Activated CD8-positive, alpha-beta T cell treated with anti-CD3 and anti-CD28 coated beads for 36 hours (primary cell): ENCODE measurements around the gene ZSCAN2. TPM values are rescaled to one million over a fixed set of nuclear protein-coding genes. Genes with fewer than 3 reads are reported as not detected.

Experiments used
- ATAC-seq: fragments of 200-7000 bp; cut with Tn5 transposase; one replicate; pipeline ENCODE4 v1.10.0; 2021; ENCODE audit warnings: mild to moderate bottlenecking, moderate library complexity
- CTCF ChIA-PET: fragments of 350-600 bp; sonication (Branson Sonifier 250); formaldehyde crosslinking; loops from one replicate; lab custom pipeline; 2021; ENCODE audit warnings: antibody characterized with exemption; lab: Charles Lee
- POLR2A ChIA-PET: fragments of 350-600 bp; sonication (Branson Sonifier 250); formaldehyde crosslinking; loops from one replicate; lab custom pipeline; 2021; ENCODE audit warnings: antibody characterized with exemption; lab: Charles Lee
- DNase-seq: peaks from one replicate; pipeline ENCODE4 v3.0.0-alpha.2; 2020
- H3K27ac Mint-ChIP-seq: one replicate; pipeline ENCODE4 v1.8.0; 2021; ENCODE audit warnings: mild to moderate bottlenecking, mixed read lengths
- H3K27me3 Mint-ChIP-seq: one replicate; pipeline ENCODE4 v1.8.0; 2021; ENCODE audit warnings: mixed read lengths
- H3K36me3 Mint-ChIP-seq: one replicate; pipeline ENCODE4 v1.8.0; 2021; ENCODE audit warnings: low read depth, mixed read lengths
- H3K4me1 Mint-ChIP-seq: one replicate; pipeline ENCODE4 v1.8.0; 2021; ENCODE audit warnings: low read depth, mixed read lengths
- H3K4me3 Mint-ChIP-seq: one replicate; pipeline ENCODE4 v1.8.0; 2021; ENCODE audit warnings: mild to moderate bottlenecking, moderate library complexity, mixed read lengths
- H3K9me3 Mint-ChIP-seq: one replicate; pipeline ENCODE4 v1.8.0; 2021; ENCODE audit warnings: mixed read lengths
- CTCF ChIP-seq: fragments of 200-600 bp; IDR thresholded peaks from one replicate; pipeline ENCODE4 v1.8.0; 2022; ENCODE audit warnings: antibody characterized with exemption, mild to moderate bottlenecking
- intact Hi-C: fragments of 100-400 bp; cut with micrococcal nuclease; formaldehyde crosslinking; loops from one replicate; pipeline ENCODE4 v1.10.0; 2022
- total RNA-seq, 2 experiments: library from RNA; stranded (reverse); gene quantifications; one replicate each; pipeline ENCODE4 v1.2.3, GENCODE V29; 2021

ZSCAN2 gene
- total RNA-seq, 2 experiments from 2014 or later = 6.6 to 7.6 TPM

GRCh38 chr15:84608707-84609284, 8.0 kb downstream of the ZSCAN2 start:
- DNase-seq = no peak
- POLR2A ChIA-PET = no interaction called here
- H3K4me1 Mint-ChIP-seq = peaks cover 26% of the 10 kb centered on the region
- no peak for TF ChIP-seq CTCF
- H3K36me3 Mint-ChIP-seq = peaks cover 31% of the 10 kb centered on the region
- H3K4me3 Mint-ChIP-seq = no peak overlapping the region
- no peak overlapping the region for H3K27ac Mint-ChIP-seq
- CTCF ChIA-PET = interaction anchor here (0.8 to 1.6 kb wide), 4 partner anchors 19 to 270 kb away, joined by 3 to 4 read pairs (median 4); no protein-coding TSS in a partner anchor
- intact Hi-C loops = no loop called here
- H3K9me3 Mint-ChIP-seq = no peaks in the 10 kb centered on the region
- no peaks in the 10 kb centered on the region for H3K27me3 Mint-ChIP-seq
- no peak for ATAC-seq

- no peaks in the 10 kb centered on the region for H3K9me3 Mint-ChIP-seq
- ChIA-PET POLR2A (interaction anchor here (1.7 kb wide), 1 partner anchor 9 kb away, joined by 5 read pairs; the partner anchor contains the start of gene ZSCAN2), CTCF (interaction anchor here (1.6 kb wide), 1 partner anchor 22 kb away, joined by 4 read pairs; no protein-coding TSS in a partner anchor)
- no peak overlapping the region for H3K27ac Mint-ChIP-seq
- H3K4me1 Mint-ChIP-seq = peaks cover 16% of the 10 kb centered on the region
- peaks cover 25% of the 10 kb centered on the region for H3K36me3 Mint-ChIP-seq
- intact Hi-C loops = no loop called here
- H3K27me3 Mint-ChIP-seq = no peaks in the 10 kb centered on the region
- no peak for TF ChIP-seq CTCF
- no peak for DNase-seq
- ATAC-seq = no peak
- H3K4me3 Mint-ChIP-seq = no peak overlapping the region
These were observed 9.2 kb downstream of the ZSCAN2 start for GRCh38 chr15:84609818-84610525.

GRCh38 chr15:84611631-84612030, 10.8 kb downstream of the ZSCAN2 start:
- ATAC-seq (no peak), DNase-seq (no peak)
- H3K4me3 Mint-ChIP-seq = no peak overlapping the region
- ChIA-PET POLR2A (no interaction called here), CTCF (no interaction called here)
- no peaks in the 10 kb centered on the region for H3K9me3 Mint-ChIP-seq
- intact Hi-C loops = no loop called here
- TF ChIP-seq CTCF = no peak
- no peak overlapping the region for H3K27ac Mint-ChIP-seq
- H3K36me3 Mint-ChIP-seq = peaks cover 11% of the 10 kb centered on the region
- no peaks in the 10 kb centered on the region for H3K4me1 Mint-ChIP-seq
- no peaks in the 10 kb centered on the region for H3K27me3 Mint-ChIP-seq

- no peaks in the 10 kb centered on the region for H3K27me3 Mint-ChIP-seq
- ATAC-seq = no peak
- ChIA-PET POLR2A (no interaction called here), CTCF (no interaction called here)
- intact Hi-C loops = no loop called here
- peaks cover 3% of the 10 kb centered on the region for H3K4me1 Mint-ChIP-seq
- TF ChIP-seq CTCF = no peak
- peaks cover 23% of the 10 kb centered on the region for H3K36me3 Mint-ChIP-seq
- no peak overlapping the region for H3K4me3 Mint-ChIP-seq
- no peak for DNase-seq
- peaks cover 14% of the 10 kb centered on the region for H3K9me3 Mint-ChIP-seq
- no peak overlapping the region for H3K27ac Mint-ChIP-seq
These were observed 15.4 kb downstream of the ZSCAN2 start for GRCh38 chr15:84616235-84616634.

- no peak overlapping the region for H3K4me3 Mint-ChIP-seq
- peaks cover 3% of the 10 kb centered on the region for H3K4me1 Mint-ChIP-seq
- no peaks in the 10 kb centered on the region for H3K27me3 Mint-ChIP-seq
- no peak for TF ChIP-seq CTCF
- DNase-seq (no peak), ATAC-seq (no peak)
- ChIA-PET POLR2A (interaction anchor here (1.0 to 2.2 kb wide), 2 partner anchors 11 to 476 kb away, joined by 3 to 9 read pairs; no protein-coding TSS in a partner anchor), CTCF (interaction anchor here (1.5 to 1.6 kb wide), 2 partner anchors 10 to 17 kb away, joined by 4 to 8 read pairs; no protein-coding TSS in a partner anchor)
- intact Hi-C loops = no loop called here
- peaks cover 47% of the 10 kb centered on the region for H3K36me3 Mint-ChIP-seq
- peaks cover 27% of the 10 kb centered on the region for H3K9me3 Mint-ChIP-seq
- H3K27ac Mint-ChIP-seq = no peak overlapping the region
These were observed 19.8 kb downstream of the ZSCAN2 start for GRCh38 chr15:84620626-84621025.
